Astrocyte of the cerebellum (primary cell): ENCODE results near the gene WDR54.

Experiments used
- DNase-seq: peaks from one replicate; pipeline ENCODE4 v3.0.0-alpha.2; 2011; ENCODE audit warnings: low read depth
- H3K4me3 ChIP-seq: 2 replicates; pipeline ENCODE4 v1.5.1; 2011; ENCODE audit warnings: mild to moderate bottlenecking, low read depth, low read length, moderate library complexity
- CTCF ChIP-seq: IDR thresholded peaks from 2 replicates; pipeline ENCODE4 v1.5.1; 2012; ENCODE audit warnings: low read length, low read depth, moderate library complexity, mild to moderate bottlenecking; ENCODE audit errors: missing control alignments
- in situ Hi-C: cut with HindIII; loops from 2 replicates; pipeline ENCODE4 v1.10.0; 2017; ENCODE audit warnings: low sequenced_read_pairs

WDR54 gene

GRCh38 chr2:74448771-74449170 lies 27.2 kb downstream of the WDR54 start:
- H3K4me3 ChIP-seq: no peak overlapping the region
- TF ChIP-seq CTCF: no peak
- DNase-seq: no peak
- in situ Hi-C loops: no loop called here

GRCh38 chr2:74450570-74451190 lies 29.1 kb downstream of the WDR54 start:
- TF ChIP-seq CTCF: no peak
- in situ Hi-C loops: no loop called here
- H3K4me3 ChIP-seq: no peak overlapping the region
- no peak for DNase-seq

- in situ Hi-C loops: no loop called here
- peak; percentile 97 for DNase-seq
- peak within 1 kb of the TSS; percentile 88 for H3K4me3 ChIP-seq
- no peak for TF ChIP-seq CTCF
Measured at GRCh38 chr2:74454654-74455511, 33.4 kb downstream of the WDR54 start, which contains the start of gene INO80B. Gene INO80B (plus strand): TSS chr2:74455087. CDS start chr2:74455117, 30 bp downstream.

- DNase-seq: no peak
- peak overlapping the region; percentile 62 for H3K4me3 ChIP-seq
- no peak for TF ChIP-seq CTCF
- in situ Hi-C loops: no loop called here
Measured at GRCh38 chr2:74457129-74457548, 35.6 kb downstream of the WDR54 start.

- TF ChIP-seq CTCF: no peak
- in situ Hi-C loops: no loop called here
- no peak for DNase-seq
- peak overlapping the region; percentile 62 for H3K4me3 ChIP-seq
Measured at GRCh38 chr2:74457549-74458131, 36.1 kb downstream of the WDR54 start.

- peak within 1 kb of the TSS; percentile 62 for H3K4me3 ChIP-seq
- in situ Hi-C loops: no loop called here
- peak; percentile 100 for DNase-seq
- TF ChIP-seq CTCF: no peak
Measured at GRCh38 chr2:74458132-74458937, 36.8 kb downstream of the WDR54 start, which contains the start of gene WBP1. Gene WBP1 (plus strand): TSS chr2:74458438. CDS start chr2:74458603, 165 bp downstream.
